H9 (cell line): ENCODE data around the gene IL17RA. TPM values are rescaled to one million over a fixed set of nuclear protein-coding genes. Genes with fewer than 3 reads are reported as not detected.

ENCODE experiments used
- DNase-seq: peaks from one replicate; pipeline ENCODE4 v3.0.0-alpha.2; 2017
- H2AFZ ChIP-seq: one replicate; pipeline ENCODE4 v1.6.1; 2013; ENCODE audit warnings: mild to moderate bottlenecking, low read length, control low read depth, moderate library complexity
- H2AK5ac ChIP-seq: 2 replicates; pipeline ENCODE4 v1.6.1; 2013; ENCODE audit warnings: low read length, control low read depth, mixed read lengths; ENCODE audit not compliant: insufficient read length
- H2BK120ac ChIP-seq: one replicate; pipeline ENCODE4 v1.6.1; 2013; ENCODE audit warnings: low read depth, mild to moderate bottlenecking, low read length, control low read depth, inconsistent platforms; ENCODE audit not compliant: poor library complexity, severe bottlenecking
- H2BK12ac ChIP-seq: 2 replicates; pipeline ENCODE4 v1.6.1; 2013; ENCODE audit warnings: low read length, control low read depth, mixed read lengths, low read depth; ENCODE audit not compliant: insufficient read length
- H2BK15ac ChIP-seq: 2 replicates; pipeline ENCODE4 v1.6.1; 2013; ENCODE audit warnings: low read depth, low read length, control low read depth
- H2BK20ac ChIP-seq: one replicate; pipeline ENCODE4 v1.6.1; 2013; ENCODE audit warnings: low read depth, mild to moderate bottlenecking, low read length, control low read depth, inconsistent platforms; ENCODE audit not compliant: poor library complexity, severe bottlenecking
- H2BK5ac ChIP-seq: 2 replicates; pipeline ENCODE4 v1.6.1; 2013; ENCODE audit warnings: low read length, control low read depth, mixed read lengths; ENCODE audit not compliant: insufficient read length
- H3K14ac ChIP-seq: 2 replicates; pipeline ENCODE4 v1.6.1; 2013; ENCODE audit warnings: low read length, control low read depth; ENCODE audit not compliant: insufficient read depth
- H3K18ac ChIP-seq: 2 replicates; pipeline ENCODE4 v1.6.1; 2013; ENCODE audit warnings: low read depth, mild to moderate bottlenecking, mixed read lengths, low read length, control low read depth; ENCODE audit not compliant: insufficient read length
- H3K23ac ChIP-seq: 2 replicates; pipeline ENCODE4 v1.6.1; 2013; ENCODE audit warnings: low read length, control low read depth, mixed read lengths, low read depth; ENCODE audit not compliant: insufficient read length
- H3K23me2 ChIP-seq: 2 replicates; pipeline ENCODE4 v1.6.1; 2013; ENCODE audit warnings: low read depth, mild to moderate bottlenecking, mixed read lengths, low read length, control low read depth; ENCODE audit not compliant: insufficient read length, poor library complexity, severe bottlenecking
- H3K27ac ChIP-seq: 2 replicates; pipeline ENCODE4 v1.5.1; 2013; ENCODE audit warnings: low read length, control low read depth, mixed read lengths, low read depth; ENCODE audit not compliant: insufficient read length
- H3K27me3 ChIP-seq: 2 replicates; pipeline ENCODE4 v1.6.1; 2013; ENCODE audit warnings: low read length, control low read depth, inconsistent platforms; ENCODE audit not compliant: insufficient read depth
- H3K4ac ChIP-seq: 2 replicates; pipeline ENCODE4 v1.6.1; 2013; ENCODE audit warnings: low read depth, mild to moderate bottlenecking, control low read depth, inconsistent platforms, low read length, moderate library complexity
- H3K4me1 ChIP-seq: 2 replicates; pipeline ENCODE4 v1.6.1; 2013; ENCODE audit warnings: low read length, control low read depth, inconsistent platforms; ENCODE audit not compliant: insufficient read depth
- H3K4me2 ChIP-seq: 2 replicates; pipeline ENCODE4 v1.6.1; 2013; ENCODE audit warnings: low read length, control low read depth, mixed read lengths; ENCODE audit not compliant: insufficient read length, insufficient read depth
- H3K56ac ChIP-seq: 2 replicates; pipeline ENCODE4 v1.6.1; 2013; ENCODE audit warnings: low read depth, mild to moderate bottlenecking, mixed read lengths, low read length, control low read depth; ENCODE audit not compliant: insufficient read length
- H3K79me1 ChIP-seq: 2 replicates; pipeline ENCODE4 v1.6.1; 2013; ENCODE audit warnings: low read depth, mild to moderate bottlenecking, moderate library complexity, low read length, control low read depth, inconsistent platforms; ENCODE audit not compliant: insufficient read depth, poor library complexity, severe bottlenecking
- H3K79me2 ChIP-seq: 2 replicates; pipeline ENCODE4 v1.6.1; 2013; ENCODE audit warnings: low read length, control low read depth, inconsistent platforms; ENCODE audit not compliant: insufficient read depth
- H3K9ac ChIP-seq: 2 replicates; pipeline ENCODE4 v1.6.1; 2013; ENCODE audit warnings: low read length, control low read depth, mixed read lengths; ENCODE audit not compliant: insufficient read length; ENCODE audit errors: extremely low read depth
- H3K9me3 ChIP-seq: one replicate; pipeline ENCODE4 v1.6.1; 2013; ENCODE audit warnings: low read depth, low read length, inconsistent platforms; ENCODE audit not compliant: control insufficient read depth
- H3T11ph ChIP-seq: one replicate; pipeline ENCODE4 v1.6.1; 2013; ENCODE audit warnings: mild to moderate bottlenecking, low read length, control low read depth, inconsistent platforms
- H4K20me1 ChIP-seq: one replicate; pipeline ENCODE4 v1.6.1; 2013; ENCODE audit not compliant: control insufficient read depth, insufficient read length, insufficient read depth
- H4K5ac ChIP-seq: 2 replicates; pipeline ENCODE4 v1.6.1; 2013; ENCODE audit warnings: low read depth, mild to moderate bottlenecking, mixed read lengths, low read length, control low read depth; ENCODE audit not compliant: insufficient read length
- H4K8ac ChIP-seq: replicated peaks from 2 replicates; pipeline ENCODE4 v1.6.1; 2013; ENCODE audit warnings: low read length, control low read depth, mixed read lengths, low read depth; ENCODE audit not compliant: insufficient read length
- H4K91ac ChIP-seq: 2 replicates; pipeline ENCODE4 v1.6.1; 2013; ENCODE audit warnings: low read depth, mild to moderate bottlenecking, moderate library complexity, mixed read lengths, low read length, control low read depth; ENCODE audit not compliant: insufficient read length
- H3K27ac Mint-ChIP-seq, 3 experiments: 2 replicates in 2 of 3; 3 replicates in 1 of 3; pipeline ENCODE4 v1.8.0; 2020 to 2021; ENCODE audit warnings: mixed read lengths in 3 of 3, mild to moderate bottlenecking in 1 of 3, moderate library complexity in 1 of 3
- H3K27me3 Mint-ChIP-seq: 2 replicates; pipeline ENCODE4 v1.8.0; 2021; ENCODE audit warnings: low read depth, mild to moderate bottlenecking, moderate library complexity, mixed read lengths
- H3K36me3 Mint-ChIP-seq, 3 experiments: 2 replicates in 2 of 3; 3 replicates in 1 of 3; pipeline ENCODE4 v1.8.0; 2020 to 2021; ENCODE audit warnings: low read depth in 3 of 3, mixed read lengths in 3 of 3; ENCODE audit not compliant: insufficient read depth in 1 of 3
- H3K4me1 Mint-ChIP-seq, 2 experiments: 2 replicates each; pipeline ENCODE4 v1.8.0; 2020; ENCODE audit warnings: mixed read lengths in 2 of 2
- H3K4me3 Mint-ChIP-seq, 2 experiments: 2 replicates in 1 of 2; 3 replicates in 1 of 2; pipeline ENCODE4 v1.8.0; 2020 to 2021; ENCODE audit warnings: mild to moderate bottlenecking in 2 of 2, mixed read lengths in 2 of 2, moderate library complexity in 1 of 2
- H3K9me3 Mint-ChIP-seq, 2 experiments: 2 replicates in 1 of 2; 3 replicates in 1 of 2; pipeline ENCODE4 v1.8.0; 2020; ENCODE audit warnings: mild to moderate bottlenecking in 2 of 2, mixed read lengths in 2 of 2, moderate library complexity in 1 of 2
- CTCF ChIP-seq: fragments of 200-600 bp; sonication (generic); conservative IDR thresholded peaks from 3 replicates; pipeline ENCODE4 v1.8.0; 2021; ENCODE audit warnings: antibody characterized with exemption, mild to moderate bottlenecking
- WGBS: extraction: QIAGEN DNeasy Blood & Tissue Kit; methylation state at CpG from one replicate; pipeline ENCODE4 v1.1.7; 2013; ENCODE audit warnings: missing lambda C conversion rate, low lambda C conversion rate, mixed read lengths; ENCODE audit not compliant: insufficient read length; ENCODE audit errors: extremely low coverage; 5-methylcytosine and 5-hydroxymethylcytosine counted together
- total RNA-seq: library from RNA; stranded (reverse); gene quantifications from 2 replicates; pipeline ENCODE4 v1.2.1, GENCODE V29; 2021

Gene IL17RA
- total RNA-seq, 1 experiment from 2014 or later, result 12.4 TPM

DNA sequence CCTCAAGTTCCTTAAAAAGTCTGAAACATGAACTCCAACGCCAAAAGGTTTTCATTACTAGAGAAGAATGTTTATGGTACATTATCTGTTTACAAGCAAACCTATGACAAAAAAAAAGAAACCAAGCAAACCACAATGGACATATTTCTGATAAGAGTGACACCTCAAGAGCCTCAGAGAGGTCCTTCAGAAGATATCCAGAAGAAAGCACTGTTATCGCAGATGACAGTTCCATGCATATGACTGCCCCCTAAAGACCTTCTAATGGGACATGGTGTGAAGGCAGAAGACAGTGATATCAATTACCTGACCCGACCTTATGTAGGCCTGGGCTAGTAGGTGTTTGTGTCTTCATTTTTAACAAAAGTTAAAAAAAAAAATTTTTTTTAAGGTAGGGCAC is 71.1 kb downstream of the IL17RA start:
- Histone ChIP-seq H3K9me3 (no peaks in the 10 kb centered on the region), H2BK20ac (no peak overlapping the region), H3K4me2 (no peak overlapping the region), H3K9ac (no peak overlapping the region), H3K18ac (no peak overlapping the region), H3K14ac (no peak overlapping the region), H2BK5ac (no peak overlapping the region), H4K20me1 (no peaks in the 10 kb centered on the region), H3K79me1 (peaks cover 6% of the 10 kb centered on the region), H2BK12ac (no peak overlapping the region), H3T11ph (no peak overlapping the region), H3K23me2 (peaks cover 13% of the 10 kb centered on the region), H4K5ac (no peak overlapping the region), H3K4me1 (no peaks in the 10 kb centered on the region), H3K27me3 (no peaks in the 10 kb centered on the region), H3K27ac (no peak overlapping the region), H2AK5ac (no peak overlapping the region), H3K56ac (no peak overlapping the region), H3K4ac (no peak overlapping the region), H3K23ac (no peak overlapping the region), H2BK15ac (no peak overlapping the region), H2AFZ (no peak overlapping the region), H4K8ac (no peak overlapping the region), H2BK120ac (no peak overlapping the region), H4K91ac (no peak overlapping the region), H3K79me2 (peaks cover 30% of the 10 kb centered on the region; the same call in 1 of the 2 replicates)
- H3K9me3 Mint-ChIP-seq, result no peaks in the 10 kb centered on the region
- WGBS, result no CpG with 5 or more reads among the region's 3 CpGs
- TF ChIP-seq CTCF, result no peak
- DNase-seq, result no peak
- no peak overlapping the region for H3K27ac Mint-ChIP-seq
- no peak overlapping the region for H3K4me3 Mint-ChIP-seq
- H3K36me3 Mint-ChIP-seq, result peaks cover 0 to 7% (median 5%) of the 10 kb centered on the region in 3 experiments; a peak in 4 of 7 replicates
- H3K4me1 Mint-ChIP-seq, result peaks cover 7 to 24% of the 10 kb centered on the region in 2 experiments
- H3K27me3 Mint-ChIP-seq, result peaks cover 5% of the 10 kb centered on the region; the same call in 1 of the 2 replicates
